ENCODE measurements around the gene NTSR1. TPM values are rescaled to one million over a fixed set of nuclear protein-coding genes. Genes with fewer than 3 reads are reported as not detected.

Gene NTSR1
- total RNA-seq, 1 experiment from 2014 or later = 4.5 TPM

GRCh38 chr20:62684981-62685380 lies 23.7 kb upstream of the NTSR1 start:
- intact Hi-C loops (cut with micrococcal nuclease) = no loop called here
- H3K4me3 Mint-ChIP-seq (ENCODE audit: unreplicated experiment) = no peak overlapping the region
- no TSS peak for BruUV-seq (replicated peaks)
- H3K4me1 Mint-ChIP-seq (ENCODE audit: insufficient read depth, unreplicated experiment) = peaks cover 5% of the 10 kb centered on the region
- H3K36me3 Mint-ChIP-seq (ENCODE audit: insufficient read depth, unreplicated experiment) = no peaks in the 10 kb centered on the region
- no peak overlapping the region for H3K27ac Mint-ChIP-seq (ENCODE audit: low read depth, unreplicated experiment)
- no peak for TF ChIP-seq CTCF (IDR thresholded peaks at IDR 0.05; ENCODE audit: unreplicated experiment)
- ChIA-PET POLR2A (interaction anchor here (0.6 to 1.2 kb wide), 3 partner anchors 11 to 237 kb away, joined by 3 to 4 read pairs (median 4); no protein-coding TSS in a partner anchor), CTCF (interaction anchor here (1.2 to 1.7 kb wide), 2 partner anchors 18 to 185 kb away, joined by 4 to 5 read pairs; no protein-coding TSS in a partner anchor)
- H3K9me3 Mint-ChIP-seq (ENCODE audit: unreplicated experiment) = peaks cover 3% of the 10 kb centered on the region
- no peaks in the 10 kb centered on the region for H3K27me3 Mint-ChIP-seq (ENCODE audit: insufficient read depth, unreplicated experiment)
- no peak for DNase-seq (ENCODE audit: unreplicated experiment)

GRCh38 chr20:62685781-62686555 lies 22.7 kb upstream of the NTSR1 start:
- intact Hi-C loops (cut with micrococcal nuclease) = no loop called here
- no peak for DNase-seq (ENCODE audit: unreplicated experiment)
- no TSS peak for BruUV-seq (replicated peaks)
- H3K4me1 Mint-ChIP-seq (ENCODE audit: insufficient read depth, unreplicated experiment) = peaks cover 5% of the 10 kb centered on the region
- CTCF ChIA-PET = interaction anchor here (0.8 to 1.7 kb wide), 5 partner anchors 8 to 122 kb away, joined by 3 to 9 read pairs (median 4); no protein-coding TSS in a partner anchor
- POLR2A ChIA-PET = interaction anchor here (0.7 to 1.2 kb wide), 2 partner anchors 10 to 55 kb away, joined by 3 read pairs; no protein-coding TSS in a partner anchor
- H3K27ac Mint-ChIP-seq (ENCODE audit: low read depth, unreplicated experiment) = no peak overlapping the region
- H3K27me3 Mint-ChIP-seq (ENCODE audit: insufficient read depth, unreplicated experiment) = no peaks in the 10 kb centered on the region
- H3K9me3 Mint-ChIP-seq (ENCODE audit: unreplicated experiment) = no peaks in the 10 kb centered on the region
- no peak overlapping the region for H3K4me3 Mint-ChIP-seq (ENCODE audit: unreplicated experiment)
- H3K36me3 Mint-ChIP-seq (ENCODE audit: insufficient read depth, unreplicated experiment) = no peaks in the 10 kb centered on the region
- no peak for TF ChIP-seq CTCF (IDR thresholded peaks at IDR 0.05; ENCODE audit: unreplicated experiment)

DNA sequence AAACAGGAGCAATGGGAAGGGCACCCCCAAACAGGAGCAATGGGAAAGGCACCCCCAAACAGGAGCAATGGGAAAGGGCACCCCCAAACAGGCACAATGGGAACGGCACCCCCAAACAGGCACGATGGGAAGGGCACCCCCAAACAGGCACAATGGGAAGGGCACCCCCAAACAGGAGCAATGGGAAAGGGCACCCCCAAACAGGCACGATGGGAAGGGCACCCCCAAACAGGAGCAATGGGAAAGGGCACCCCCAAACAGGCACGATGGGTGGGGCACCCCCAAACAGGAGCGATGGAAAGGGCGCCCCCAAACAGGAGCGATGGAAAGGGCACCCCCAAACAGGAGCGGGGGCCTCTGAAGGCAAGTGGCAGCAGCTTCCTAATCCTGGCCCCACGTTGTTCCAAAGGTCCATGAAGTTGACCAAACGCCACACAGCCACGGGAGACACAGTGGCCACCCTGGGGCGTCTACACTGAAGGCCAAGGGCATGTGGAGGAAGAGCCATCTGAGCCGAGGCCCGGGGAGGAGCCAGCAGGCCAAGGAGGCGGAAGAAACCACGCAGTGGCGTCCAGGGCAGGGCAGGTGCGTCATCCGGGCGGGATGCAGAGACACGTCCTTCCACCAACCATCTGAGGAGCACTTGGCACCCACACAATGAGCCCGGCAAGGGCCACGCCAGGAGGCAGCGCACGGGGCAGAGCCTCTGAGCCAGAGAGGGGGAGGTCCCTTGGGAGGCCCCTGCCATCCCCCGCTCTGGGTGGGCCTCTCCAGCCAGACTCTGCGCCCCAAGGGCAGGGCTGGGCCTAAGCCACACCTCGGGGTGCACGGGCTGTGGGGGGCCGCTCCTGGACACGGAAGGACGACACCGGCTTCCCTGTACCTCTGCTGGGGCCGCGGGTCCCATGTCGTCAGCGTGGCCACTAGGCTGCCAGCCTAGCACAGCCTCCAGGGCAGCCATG lies 21.5 kb upstream of the NTSR1 start:
- H3K27ac Mint-ChIP-seq (ENCODE audit: low read depth, unreplicated experiment) = no peak overlapping the region
- no peaks in the 10 kb centered on the region for H3K36me3 Mint-ChIP-seq (ENCODE audit: insufficient read depth, unreplicated experiment)
- TF ChIP-seq CTCF (IDR thresholded peaks at IDR 0.05; ENCODE audit: unreplicated experiment) = no peak
- POLR2A ChIA-PET = interaction anchor here (1.1 kb wide), 1 partner anchor 86 kb away, joined by 3 read pairs; no protein-coding TSS in a partner anchor
- H3K9me3 Mint-ChIP-seq (ENCODE audit: unreplicated experiment) = no peaks in the 10 kb centered on the region
- peaks cover 5% of the 10 kb centered on the region for H3K4me1 Mint-ChIP-seq (ENCODE audit: insufficient read depth, unreplicated experiment)
- BruUV-seq (replicated peaks) = no TSS peak
- peak; percentile 75 for DNase-seq (ENCODE audit: unreplicated experiment)
- intact Hi-C loops (cut with micrococcal nuclease) = no loop called here
- H3K27me3 Mint-ChIP-seq (ENCODE audit: insufficient read depth, unreplicated experiment) = no peaks in the 10 kb centered on the region
- no peak overlapping the region for H3K4me3 Mint-ChIP-seq (ENCODE audit: unreplicated experiment)
- CTCF ChIA-PET = interaction anchor here (0.7 to 4.1 kb wide), 3 partner anchors 104 to 588 kb away, joined by 3 to 26 read pairs (median 10); no protein-coding TSS in a partner anchor

All from MCF 10A (cell line).